Prostate gland (tissue), 2 donors: Measurements from ENCODE around the gene NFILZ.

Experiments
- CTCF ChIP-seq, 4 experiments: fragments of 200-600 bp in 2 of 4; fragments of 450-650 bp in 2 of 4; sonication (generic) in 2 of 4; IDR thresholded peaks; 1 replicate in 3 of 4; 2 replicates in 1 of 4; pipeline ENCODE4 v1.5.1; 2016 to 2019; ENCODE audit warnings: antibody characterized with exemption in 4 of 4, mild to moderate bottlenecking in 2 of 4, moderate library complexity in 2 of 4
- POLR2A ChIP-seq: fragments of 450-650 bp; IDR thresholded peaks from one replicate; pipeline ENCODE4 v1.6.1; 2016; ENCODE audit warnings: antibody characterized with exemption, mild to moderate bottlenecking
- POLR2AphosphoS5 ChIP-seq: sonication (generic); formaldehyde crosslinking; IDR thresholded peaks from one replicate; pipeline ENCODE4 v1.6.1; 2017; ENCODE audit warnings: antibody characterized with exemption

- TF ChIP-seq CTCF (IDR thresholded peaks at IDR 0.05) (no peak), POLR2A (no peak), POLR2AphosphoS5 (peak; percentile 36)
These were observed 38.0 kb upstream of the NFILZ start for GRCh38 chr19:8592231-8593009.
